Breast epithelium (tissue), 3 donors: ENCODE results near the gene LPCAT3.

Experiments
- POLR2A ChIP-seq: fragments of 450-650 bp; IDR thresholded peaks from one replicate; pipeline ENCODE4 v1.6.1; 2016; ENCODE audit warnings: antibody characterized with exemption, mild to moderate bottlenecking, moderate library complexity
- POLR2AphosphoS5 ChIP-seq, 3 donors: sonication (generic); formaldehyde crosslinking; IDR thresholded peaks; one replicate each; pipeline ENCODE4 v1.6.1; 2017; ENCODE audit warnings: antibody characterized with exemption in 3 of 3
- TF ChIP-seq, protein P1 (sequence below), 3 donors: fragments of 450-650 bp; IDR thresholded peaks; one replicate each; pipeline ENCODE4 v1.5.1; 2016 to 2017; ENCODE audit warnings: antibody characterized with exemption in 3 of 3, mild to moderate bottlenecking in 3 of 3, moderate library complexity in 3 of 3

GRCh38 chr12:6936194-6936635 lies 82.1 kb downstream of the LPCAT3 start:
- no peak for TF ChIP-seq POLR2AphosphoS5 (IDR thresholded peaks at IDR 0.05)
- TF ChIP-seq, protein P1, sequence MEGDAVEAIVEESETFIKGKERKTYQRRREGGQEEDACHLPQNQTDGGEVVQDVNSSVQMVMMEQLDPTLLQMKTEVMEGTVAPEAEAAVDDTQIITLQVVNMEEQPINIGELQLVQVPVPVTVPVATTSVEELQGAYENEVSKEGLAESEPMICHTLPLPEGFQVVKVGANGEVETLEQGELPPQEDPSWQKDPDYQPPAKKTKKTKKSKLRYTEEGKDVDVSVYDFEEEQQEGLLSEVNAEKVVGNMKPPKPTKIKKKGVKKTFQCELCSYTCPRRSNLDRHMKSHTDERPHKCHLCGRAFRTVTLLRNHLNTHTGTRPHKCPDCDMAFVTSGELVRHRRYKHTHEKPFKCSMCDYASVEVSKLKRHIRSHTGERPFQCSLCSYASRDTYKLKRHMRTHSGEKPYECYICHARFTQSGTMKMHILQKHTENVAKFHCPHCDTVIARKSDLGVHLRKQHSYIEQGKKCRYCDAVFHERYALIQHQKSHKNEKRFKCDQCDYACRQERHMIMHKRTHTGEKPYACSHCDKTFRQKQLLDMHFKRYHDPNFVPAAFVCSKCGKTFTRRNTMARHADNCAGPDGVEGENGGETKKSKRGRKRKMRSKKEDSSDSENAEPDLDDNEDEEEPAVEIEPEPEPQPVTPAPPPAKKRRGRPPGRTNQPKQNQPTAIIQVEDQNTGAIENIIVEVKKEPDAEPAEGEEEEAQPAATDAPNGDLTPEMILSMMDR (IDR thresholded peaks at IDR 0.05): no peak
- no peak for TF ChIP-seq POLR2A
